ENCODE results near the gene IYD. TPM values are rescaled to one million over a fixed set of nuclear protein-coding genes. Genes with fewer than 3 reads are reported as not detected.

The IYD gene
- total RNA-seq, 1 donor from 2014 or later, result not detected

DNA sequence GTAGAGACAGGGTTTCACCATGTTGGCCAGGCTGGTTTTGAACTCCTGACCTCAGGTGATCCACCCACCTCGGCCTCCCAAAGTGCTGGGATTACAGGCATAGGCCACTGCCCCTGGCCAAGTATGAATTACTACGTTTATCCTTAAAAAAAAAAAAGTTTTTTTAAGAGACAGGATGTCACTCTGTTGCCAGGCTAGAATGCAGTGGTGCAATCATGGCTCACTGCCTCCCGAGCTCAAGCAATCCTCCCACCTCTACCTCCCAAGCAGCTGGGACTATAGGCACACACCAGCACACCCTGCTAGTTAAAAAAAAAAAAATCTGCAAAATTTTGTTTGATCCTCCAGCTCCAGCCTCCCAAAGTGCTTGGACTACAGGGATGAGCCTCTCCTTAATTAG lies 23.1 kb downstream of the IYD start:
- intact Hi-C loops (cut with micrococcal nuclease), result loop anchor here (10.0 kb wide), 1 partner anchor 307 kb away; no protein-coding TSS in a partner anchor
- no peak for ATAC-seq
- no peak for DNase-seq

DNA sequence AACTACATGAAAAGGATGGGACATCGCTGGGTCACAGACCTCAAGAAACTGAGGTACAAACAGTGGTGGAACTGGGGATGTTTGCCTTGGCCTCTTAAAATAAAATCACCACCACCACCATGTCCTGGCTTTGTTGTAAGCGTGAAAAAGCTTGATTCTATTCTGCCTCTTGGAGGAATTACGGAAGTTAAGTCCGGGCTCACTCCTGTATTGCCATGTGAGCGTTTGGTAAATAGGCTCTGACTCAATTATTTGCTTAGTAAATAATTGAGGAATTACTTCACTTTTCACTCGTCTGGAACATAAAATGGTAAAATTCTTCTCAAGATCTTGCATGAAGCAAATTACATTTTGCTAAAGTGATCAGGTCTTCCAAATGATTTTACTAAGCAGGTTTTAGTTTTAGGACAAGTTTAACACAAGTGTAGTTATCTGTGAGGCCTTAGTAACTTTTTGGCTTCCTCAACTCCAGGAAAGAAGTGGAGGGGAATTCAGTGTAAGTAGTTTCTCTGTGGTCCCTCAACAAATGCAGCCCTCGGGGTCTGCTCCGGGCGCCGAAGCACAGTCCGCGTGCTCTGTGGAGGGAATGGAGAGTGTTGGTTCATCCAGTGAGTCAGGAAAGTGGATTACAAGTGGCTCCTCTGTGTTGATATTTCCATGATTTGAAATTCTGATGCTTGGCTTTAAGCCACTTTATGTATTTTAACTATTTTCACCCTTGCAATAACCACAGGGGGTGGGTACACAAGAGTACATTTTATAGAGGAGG lies 23.8 kb downstream of the IYD start:
- ATAC-seq, result no peak
- DNase-seq, result no peak
- intact Hi-C loops (cut with micrococcal nuclease), result loop anchor here (10.0 kb wide), 1 partner anchor 308 kb away; no protein-coding TSS in a partner anchor

DNA sequence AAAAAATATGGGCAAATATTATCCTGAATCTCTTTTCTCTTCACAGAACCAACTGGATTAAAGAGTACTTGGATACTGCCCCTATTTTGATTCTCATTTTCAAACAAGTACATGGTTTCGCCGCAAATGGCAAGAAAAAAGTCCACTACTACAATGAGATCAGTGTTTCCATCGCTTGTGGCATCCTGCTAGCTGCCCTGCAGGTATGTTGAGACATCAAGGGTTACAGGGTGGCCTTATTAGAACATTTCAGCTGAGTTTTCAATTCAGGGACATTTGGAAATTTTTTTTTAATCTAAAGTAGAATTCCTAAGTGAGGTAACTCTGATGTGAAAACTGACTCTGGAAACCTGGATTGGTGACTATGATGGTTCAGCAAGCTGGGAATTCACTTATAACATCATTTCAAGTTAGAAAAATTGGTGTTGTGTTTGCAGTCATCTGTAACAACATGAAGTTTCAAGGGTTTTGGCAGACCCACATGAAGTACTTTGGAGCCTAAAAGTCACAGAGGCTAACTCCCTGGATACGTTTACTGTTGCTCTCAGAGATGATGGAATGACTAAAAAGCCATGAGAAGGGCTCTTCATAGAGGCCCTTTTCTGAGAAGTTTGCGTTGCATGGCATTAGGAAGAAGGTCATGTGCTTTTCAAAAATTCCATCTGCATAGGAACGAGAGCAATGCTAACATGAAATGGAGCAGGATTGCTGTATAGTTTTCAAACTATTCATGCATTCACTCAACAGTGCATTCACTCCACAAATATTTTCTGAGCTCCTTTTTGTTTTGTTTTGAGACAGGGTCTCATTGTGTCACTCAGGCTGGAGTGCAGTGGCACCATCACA lies 25.5 kb downstream of the IYD start:
- intact Hi-C loops (cut with micrococcal nuclease), result loop anchor here (10.0 kb wide), 1 partner anchor 309 kb away; no protein-coding TSS in a partner anchor
- ATAC-seq (no peak), DNase-seq (no peak)

DNA sequence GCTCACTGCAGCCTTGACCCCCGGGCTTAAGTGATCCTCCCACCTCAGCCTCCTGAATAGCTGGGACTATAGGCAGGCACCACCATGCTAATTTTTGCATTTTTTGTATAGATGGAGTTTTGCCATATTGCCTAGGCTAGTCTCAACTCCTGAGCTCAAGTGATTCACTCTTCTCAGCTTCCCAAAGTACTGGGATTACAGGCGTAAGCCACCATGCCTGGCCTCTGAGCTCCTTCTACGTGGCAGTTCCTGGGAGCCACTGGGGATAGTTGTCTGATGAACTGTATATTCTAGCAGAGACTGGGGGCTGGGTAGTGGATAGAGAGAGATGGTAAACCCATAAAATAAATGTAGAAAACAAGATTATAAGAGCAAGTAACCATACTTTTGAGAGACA lies 26.1 kb downstream of the IYD start:
- DNase-seq, result no peak
- no peak for ATAC-seq
- intact Hi-C loops (cut with micrococcal nuclease), result loop anchor here (10.0 kb wide), 1 partner anchor 310 kb away; no protein-coding TSS in a partner anchor

DNA sequence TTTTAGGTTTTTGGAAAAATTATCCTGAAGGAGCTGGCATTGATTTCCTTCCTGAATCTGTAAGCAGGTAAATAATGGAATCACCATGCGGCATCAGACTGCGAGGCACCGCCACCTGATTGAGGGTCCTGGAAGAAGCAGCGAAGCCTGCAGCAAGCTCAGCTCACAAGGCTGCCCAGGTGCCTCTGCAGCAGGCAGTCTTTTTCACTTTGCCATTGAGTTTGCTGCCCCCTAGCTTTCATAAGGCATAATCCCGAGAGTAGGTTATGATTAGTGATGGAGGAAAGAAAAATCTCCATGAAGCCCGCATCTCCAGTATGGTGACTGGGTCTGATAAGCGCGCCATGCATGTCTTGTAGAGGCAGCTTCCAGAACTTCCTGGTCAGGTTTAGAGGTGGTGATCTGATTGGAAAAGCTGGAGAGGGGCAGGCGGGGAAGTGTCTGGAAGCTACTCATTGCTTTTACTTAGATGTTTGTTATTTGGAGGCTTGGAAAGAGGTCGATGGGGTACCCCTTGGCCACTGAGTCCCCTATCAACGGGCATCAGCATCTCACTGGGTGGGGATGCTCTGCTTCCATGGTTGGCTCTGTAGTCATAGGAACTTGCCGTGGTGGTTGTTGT lies 26.7 kb downstream of the IYD start:
- intact Hi-C loops (cut with micrococcal nuclease), result loop anchor here (10.0 kb wide), 1 partner anchor 311 kb away; no protein-coding TSS in a partner anchor
- ATAC-seq (peak; percentile 79), DNase-seq (peak; percentile 34)

DNA sequence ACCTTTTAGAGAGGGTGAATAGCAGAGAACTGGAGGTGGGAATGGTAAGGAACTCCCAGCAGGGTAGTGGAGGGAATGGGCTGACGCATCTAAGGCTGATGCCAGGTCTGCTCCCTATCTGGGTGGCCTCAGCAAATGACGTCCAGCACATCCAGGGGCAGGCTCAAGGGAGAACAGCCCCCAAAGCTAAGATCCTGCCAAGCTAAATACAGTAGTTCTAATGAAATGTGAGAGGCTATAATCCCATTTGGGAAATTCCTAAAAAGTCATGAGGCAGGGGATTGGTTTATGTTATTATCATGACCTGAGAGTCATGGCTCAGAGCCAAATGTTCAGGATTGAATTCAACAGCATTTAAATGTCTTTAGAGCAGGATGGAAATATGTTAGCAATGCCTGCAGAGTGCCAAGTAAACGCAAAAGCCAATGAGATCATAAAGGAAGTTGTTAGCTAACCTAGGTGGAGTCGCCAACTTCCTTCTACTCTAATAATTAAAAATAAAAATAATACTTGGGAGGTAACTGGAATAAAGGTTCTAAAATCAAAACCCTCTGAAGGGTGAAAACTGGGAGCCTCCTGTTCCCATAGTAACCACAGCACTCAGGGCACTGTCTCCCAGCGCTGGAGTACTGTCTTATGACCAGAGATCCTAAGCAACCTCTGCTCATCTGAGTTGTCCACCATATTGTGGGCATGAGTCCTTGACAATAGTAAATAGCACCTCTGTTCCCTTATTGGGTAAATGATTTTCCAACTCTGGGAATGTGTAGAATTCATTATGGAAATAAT lies 34.8 kb downstream of the IYD start:
- ATAC-seq (peak; percentile 84), DNase-seq (no peak)
- intact Hi-C loops (cut with micrococcal nuclease), result no loop called here

DNA sequence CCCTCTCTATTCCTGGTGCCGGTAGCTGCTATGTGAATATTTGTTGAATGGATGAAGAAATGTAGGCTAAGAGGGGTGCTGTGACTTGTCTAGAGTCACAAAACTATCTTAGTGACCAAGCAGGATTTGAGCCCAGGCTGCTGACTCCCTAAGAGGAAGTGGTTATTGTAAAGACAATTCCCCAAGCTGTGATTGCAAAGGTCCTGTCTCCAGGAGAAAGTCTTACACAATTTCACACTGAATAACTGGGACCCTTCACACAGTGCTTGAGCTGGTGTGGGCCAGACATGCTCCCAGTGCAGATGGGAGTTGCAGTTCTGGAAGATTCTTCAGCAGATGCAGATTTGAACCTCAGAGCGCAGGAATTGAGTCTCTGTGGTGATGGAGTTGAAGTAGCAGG lies 38.1 kb downstream of the IYD start:
- no peak for ATAC-seq
- intact Hi-C loops (cut with micrococcal nuclease), result no loop called here
- no peak for DNase-seq

DNA sequence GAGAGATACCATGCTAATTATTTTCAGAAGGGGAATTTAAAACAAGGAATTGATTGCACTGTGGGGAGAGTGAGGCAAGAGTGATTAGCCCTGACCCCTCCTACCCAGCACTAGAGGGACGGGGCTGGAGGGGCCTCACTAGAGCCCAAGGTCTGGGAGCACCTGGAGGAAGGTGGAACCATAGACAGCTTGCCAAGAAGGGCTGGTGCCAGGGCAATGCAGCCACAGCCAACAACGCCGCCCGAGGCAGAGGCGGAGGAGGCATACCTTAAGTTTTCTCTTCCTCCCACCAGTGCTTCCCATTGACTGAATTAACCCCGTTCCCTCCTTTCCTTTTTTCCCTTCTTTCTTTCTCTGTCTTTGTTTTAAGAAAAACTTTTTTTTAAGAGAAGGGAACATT lies 40.0 kb downstream of the IYD start:
- ATAC-seq (no peak), DNase-seq (no peak)
- intact Hi-C loops (cut with micrococcal nuclease), result no loop called here

DNA sequence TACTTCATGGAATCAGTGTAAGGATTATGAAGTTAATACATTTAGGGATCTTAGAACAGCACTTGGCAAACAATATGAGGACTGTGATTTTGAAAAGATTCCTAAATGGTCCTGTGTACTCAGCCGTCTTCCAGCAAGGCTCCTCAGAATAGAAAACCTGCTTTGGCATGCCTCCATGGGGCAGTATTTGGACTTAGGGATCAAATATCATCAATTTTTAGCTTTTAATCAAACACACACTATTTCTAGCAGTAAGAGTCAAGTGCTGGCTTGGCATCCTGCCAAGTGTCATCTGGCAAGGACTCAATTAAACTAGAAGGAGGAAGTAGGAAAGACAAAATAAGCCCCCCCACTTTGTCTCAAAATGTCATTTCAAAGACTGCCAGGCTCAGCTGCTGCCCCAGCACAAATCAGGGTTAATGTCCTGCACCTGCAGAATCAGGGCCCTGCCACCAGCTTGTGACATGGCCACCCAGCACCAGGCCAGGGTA lies 40.8 kb downstream of the IYD start:
- intact Hi-C loops (cut with micrococcal nuclease), result no loop called here
- peak; percentile 43 for ATAC-seq
- peak; percentile 49 for DNase-seq

DNA sequence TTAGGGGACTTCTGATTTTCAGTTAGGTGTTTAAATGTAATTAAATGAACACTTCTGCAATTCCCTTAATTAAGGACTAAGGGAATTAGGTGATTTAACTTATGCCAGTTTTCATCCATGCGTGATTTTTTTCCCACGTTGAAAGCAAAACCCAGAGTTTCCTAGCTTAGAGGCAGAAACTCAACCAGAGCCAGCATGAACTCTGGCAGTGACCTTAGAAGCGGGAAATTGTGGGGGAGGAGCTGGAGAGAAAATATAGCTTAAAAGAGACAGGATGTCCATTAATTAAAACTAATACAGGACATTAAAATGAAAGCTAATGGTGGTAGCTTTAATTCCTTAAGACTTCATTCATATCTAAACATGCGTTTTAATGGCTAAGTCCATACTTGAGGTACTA lies 41.6 kb downstream of the IYD start:
- ATAC-seq (no peak), DNase-seq (no peak)
- intact Hi-C loops (cut with micrococcal nuclease), result no loop called here

DNA sequence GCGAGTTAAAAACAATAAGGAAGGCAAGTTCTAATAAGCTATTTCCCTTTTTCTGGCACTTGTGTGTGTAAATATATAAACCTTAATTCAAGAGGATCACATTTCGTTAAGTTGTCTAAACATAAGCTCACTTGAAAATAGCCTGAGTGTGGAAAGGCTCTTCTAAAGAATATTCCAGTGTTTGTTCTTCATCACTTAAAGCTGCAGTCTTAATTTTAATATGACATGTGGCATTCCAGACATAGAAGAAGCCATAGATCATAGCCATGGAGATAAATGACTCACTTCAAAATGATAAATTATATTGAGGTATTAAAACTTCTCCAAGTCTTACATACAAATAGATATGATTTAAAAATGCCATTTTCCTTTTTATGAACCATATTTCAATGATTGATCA lies 42.1 kb downstream of the IYD start:
- DNase-seq (no peak), ATAC-seq (no peak)
- intact Hi-C loops (cut with micrococcal nuclease), result no loop called here

DNA sequence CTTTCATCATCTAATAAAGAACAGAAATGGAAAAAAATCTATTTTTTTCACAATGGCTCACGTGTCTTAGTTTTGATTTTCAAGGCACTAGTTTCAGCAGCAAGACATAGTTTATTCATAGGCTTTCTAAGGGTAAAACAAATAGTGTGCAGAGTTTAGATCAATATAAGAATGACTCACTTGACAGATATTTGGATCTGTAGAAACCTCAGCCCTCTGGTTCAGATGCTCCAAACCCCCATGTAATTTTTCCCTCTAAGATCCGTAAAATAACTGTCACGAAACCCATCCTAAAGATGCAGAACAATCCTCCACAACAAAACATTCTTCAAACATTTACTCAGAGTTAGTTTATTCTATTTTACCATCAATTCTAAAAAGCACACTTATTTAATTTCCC lies 43.4 kb downstream of the IYD start:
- ATAC-seq (no peak), DNase-seq (no peak)
- intact Hi-C loops (cut with micrococcal nuclease), result no loop called here

DNA sequence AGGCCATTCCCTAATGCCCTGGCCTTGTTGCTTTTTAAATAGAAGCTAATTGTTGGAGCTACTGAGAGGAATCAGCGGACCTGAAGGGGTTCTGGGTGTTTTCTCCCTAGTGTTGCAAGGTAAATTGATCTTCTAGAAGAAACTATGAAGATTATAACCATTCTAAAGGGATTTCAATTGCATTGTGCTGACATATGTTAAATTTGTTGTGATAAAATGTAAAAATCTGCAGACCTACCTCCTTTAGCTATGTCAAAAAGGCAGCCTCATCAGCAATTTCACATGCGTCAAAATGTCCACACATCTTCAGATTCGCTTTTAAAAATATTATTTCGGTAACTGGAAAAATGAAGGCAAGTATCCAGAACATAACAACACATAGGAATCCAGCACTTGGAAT lies 44.4 kb downstream of the IYD start:
- intact Hi-C loops (cut with micrococcal nuclease), result no loop called here
- ATAC-seq (no peak), DNase-seq (no peak)

DNA sequence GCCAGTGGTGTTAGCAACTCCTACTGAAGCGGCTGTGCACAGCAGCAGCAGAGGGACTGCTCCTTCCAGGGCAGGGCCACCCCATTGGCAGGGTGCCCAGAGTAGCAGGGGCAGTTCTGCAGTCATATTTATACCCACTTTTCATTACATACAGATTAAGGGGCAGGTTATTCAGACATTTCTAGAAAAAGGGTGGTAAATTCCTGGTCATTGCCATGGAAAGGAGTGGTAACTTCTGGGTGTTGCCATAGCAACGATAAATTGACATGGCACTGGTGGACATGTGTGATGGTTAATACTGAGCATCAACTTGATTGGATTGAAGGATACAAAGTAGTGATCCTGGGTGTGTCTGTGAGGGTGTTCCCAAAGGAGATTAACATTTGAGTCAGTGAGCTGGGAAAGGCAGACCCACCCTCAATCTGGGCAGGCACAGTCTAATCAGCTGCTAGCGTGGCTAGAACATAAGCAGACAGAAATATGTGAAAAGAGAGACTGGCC lies 45.0 kb downstream of the IYD start:
- ATAC-seq (no peak), DNase-seq (no peak)
- intact Hi-C loops (cut with micrococcal nuclease), result no loop called here

DNA sequence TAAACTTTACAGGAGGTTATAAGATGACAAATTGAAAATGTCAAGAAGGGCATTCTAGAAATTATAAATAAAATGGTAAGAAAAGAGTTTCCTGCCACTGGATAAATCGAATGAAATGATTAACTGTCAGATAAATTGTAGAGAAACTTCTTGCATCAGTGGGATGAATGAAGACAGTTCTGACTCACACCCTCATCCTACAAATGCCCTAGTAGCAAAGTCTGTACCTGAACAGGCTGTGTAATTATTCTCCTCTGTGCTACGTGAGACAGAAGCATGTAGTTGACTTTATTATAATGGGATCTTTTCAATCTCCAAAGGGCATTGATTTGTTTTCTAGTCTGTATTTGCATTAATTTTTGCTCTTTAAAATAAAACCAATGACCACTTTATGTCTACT lies 47.3 kb downstream of the IYD start:
- no peak for ATAC-seq
- DNase-seq, result no peak
- intact Hi-C loops (cut with micrococcal nuclease), result no loop called here

DNA sequence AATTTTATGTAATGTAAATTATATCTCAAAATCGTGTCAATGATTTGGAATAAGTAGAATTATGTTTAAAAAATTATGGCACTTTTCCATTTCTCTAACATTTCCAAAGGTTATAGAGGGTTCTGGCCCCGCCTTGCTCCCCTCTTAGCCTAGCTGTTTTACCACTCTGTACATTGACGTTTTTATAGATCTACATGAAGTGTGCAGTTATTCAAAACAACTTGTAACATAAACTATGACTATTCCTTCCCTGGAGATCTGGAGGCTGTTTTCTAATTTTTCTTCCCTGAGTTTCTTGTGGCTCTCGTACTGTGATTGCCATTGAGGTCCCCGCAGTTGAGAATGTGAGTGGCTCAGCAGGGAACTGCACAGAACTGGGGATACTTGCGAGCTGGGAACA lies 48.4 kb downstream of the IYD start:
- intact Hi-C loops (cut with micrococcal nuclease), result no loop called here
- ATAC-seq (no peak), DNase-seq (no peak)

DNA sequence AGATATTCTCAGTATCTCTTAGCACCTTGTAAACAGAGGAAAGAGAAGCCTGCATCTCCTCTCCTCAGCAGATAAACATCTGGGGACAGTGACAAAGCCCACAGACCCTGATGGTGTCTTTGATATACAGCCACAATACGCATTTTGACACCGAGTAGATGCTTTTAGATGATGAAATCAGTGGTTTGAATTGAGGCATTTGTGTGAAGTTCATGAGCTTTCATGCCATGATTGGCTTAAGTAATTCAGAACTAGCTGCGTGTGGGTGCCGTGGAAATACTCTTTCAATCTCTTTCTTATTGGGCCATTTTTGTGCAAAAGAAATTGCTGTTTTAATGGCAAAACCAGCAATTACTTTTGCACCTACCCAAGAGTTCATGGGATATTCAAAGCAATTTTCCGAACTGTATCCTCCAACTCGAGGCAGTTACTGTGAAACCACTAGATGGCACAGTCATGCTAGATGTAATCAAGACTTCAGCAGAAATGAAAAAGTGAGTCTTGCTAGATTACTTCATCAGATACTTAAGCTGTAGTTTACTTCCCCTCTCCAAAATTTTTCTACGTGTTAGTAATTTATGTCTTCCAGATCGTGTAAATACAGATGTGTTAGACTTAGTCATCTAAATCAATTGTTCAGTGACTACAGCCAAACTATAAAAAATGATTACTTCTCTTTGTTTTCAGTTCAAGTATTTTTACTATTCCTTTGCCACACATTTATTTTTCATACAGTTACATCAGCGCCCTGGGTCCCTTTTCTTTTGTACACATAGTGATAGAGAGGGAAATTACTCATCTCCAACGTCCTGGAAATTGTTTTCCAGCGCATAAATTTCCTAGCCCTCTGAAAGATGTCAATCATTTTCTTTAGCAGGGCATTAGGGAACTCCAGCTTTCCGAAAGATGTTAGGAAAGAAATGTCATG lies 49.4 kb downstream of the IYD start:
- ATAC-seq (peak; percentile 90), DNase-seq (no peak)
- intact Hi-C loops (cut with micrococcal nuclease), result loop anchor here (2.0 kb wide), 1 partner anchor 397 kb away; no protein-coding TSS in a partner anchor
